Measurements from ENCODE around the gene TRIM13. TPM values are rescaled to one million over a fixed set of nuclear protein-coding genes. Genes with fewer than 3 reads are reported as not detected.

Gene TRIM13
- polyA plus RNA-seq, 1 donor from 2014 or later: 52.8 TPM

DNA sequence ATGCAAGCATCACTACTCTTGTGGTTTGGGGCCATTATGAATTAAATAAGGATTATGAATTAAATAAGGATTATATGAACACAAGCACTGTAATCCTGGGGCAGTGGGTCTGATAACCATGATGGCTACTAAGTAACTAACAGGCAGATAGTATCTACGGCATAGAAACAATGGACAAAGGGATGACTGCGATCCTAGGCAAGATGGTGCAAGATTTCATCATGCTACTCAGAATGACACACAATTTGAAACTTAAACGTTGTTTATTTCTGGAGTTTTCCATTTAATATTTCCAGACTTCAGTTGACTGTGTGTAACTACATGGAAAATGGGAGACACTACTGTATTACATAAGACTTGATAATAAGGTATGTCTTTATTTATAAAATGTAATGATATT, 33.5 kb downstream of the TRIM13 start:
- Histone ChIP-seq H3K4me3 (ENCODE audit: low read length) (no peak overlapping the region), H3K9me2 (ENCODE audit: insufficient read depth, low read length) (no peaks in the 10 kb centered on the region), H3K36me3 (ENCODE audit: insufficient read depth, low read length) (no peaks in the 10 kb centered on the region), H2AFZ (ENCODE audit: low read depth, low read length) (no peak overlapping the region), H3K9ac (ENCODE audit: low read length) (no peak overlapping the region), H3K9me3 (ENCODE audit: low read length) (no peaks in the 10 kb centered on the region), H3K27me3 (ENCODE audit: insufficient read depth, low read depth, low read length) (no peaks in the 10 kb centered on the region), H3K4me2 (ENCODE audit: low read length) (no peak overlapping the region), H3F3A (ENCODE audit: insufficient read depth, low read length, poor library complexity, severe bottlenecking) (no peaks in the 10 kb centered on the region), H3K27ac (ENCODE audit: low read length) (no peak overlapping the region), H3K79me2 (replicated peaks; ENCODE audit: insufficient read depth, low read length) (no peaks in the 10 kb centered on the region), H4K20me1 (ENCODE audit: insufficient read depth) (no peaks in the 10 kb centered on the region)
- no peak for TF ChIP-seq MXI1 (conservative IDR thresholded peaks at IDR 0.05; ENCODE audit: poor library complexity, severe bottlenecking)

DNA sequence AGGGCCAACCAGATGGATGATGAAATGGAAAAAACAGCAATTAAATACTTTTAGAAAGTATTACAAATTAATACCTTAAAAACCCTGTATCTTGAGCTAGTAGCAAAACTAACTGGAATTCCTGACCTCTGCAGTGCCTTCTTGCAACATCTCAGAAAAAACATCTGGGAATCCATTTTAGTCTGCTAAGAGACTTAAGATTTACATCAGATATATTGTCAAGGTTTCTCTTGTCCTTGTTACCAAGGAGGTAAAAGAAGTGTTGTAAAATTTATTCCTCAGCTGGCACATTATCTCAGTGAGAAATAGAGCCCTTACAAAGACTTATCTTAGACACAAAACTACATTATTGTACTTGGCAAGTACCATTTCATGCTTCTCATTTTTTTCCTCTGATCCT, 36.9 kb downstream of the TRIM13 start:
- H3K9me3 ChIP-seq (ENCODE audit: low read length): no peaks in the 10 kb centered on the region
- no peak overlapping the region for H3K27ac ChIP-seq (ENCODE audit: low read length)
- no peaks in the 10 kb centered on the region for H3K36me3 ChIP-seq (ENCODE audit: insufficient read depth, low read length)
- no peaks in the 10 kb centered on the region for H3F3A ChIP-seq (ENCODE audit: insufficient read depth, low read length, poor library complexity, severe bottlenecking)
- H3K4me3 ChIP-seq (ENCODE audit: low read length): no peak overlapping the region
- no peak overlapping the region for H2AFZ ChIP-seq (ENCODE audit: low read depth, low read length)
- no peak for TF ChIP-seq EP300 (conservative IDR thresholded peaks at IDR 0.05; ENCODE audit: poor library complexity, severe bottlenecking)
- no peak overlapping the region for H3K4me2 ChIP-seq (ENCODE audit: low read length)
- H3K27me3 ChIP-seq (ENCODE audit: insufficient read depth, low read depth, low read length): no peaks in the 10 kb centered on the region
- H3K9ac ChIP-seq (ENCODE audit: low read length): no peak overlapping the region
- no peaks in the 10 kb centered on the region for H4K20me1 ChIP-seq (ENCODE audit: insufficient read depth)
- no peaks in the 10 kb centered on the region for H3K9me2 ChIP-seq (ENCODE audit: insufficient read depth, low read length)
- H3K79me2 ChIP-seq (replicated peaks; ENCODE audit: insufficient read depth, low read length): no peaks in the 10 kb centered on the region

DNA sequence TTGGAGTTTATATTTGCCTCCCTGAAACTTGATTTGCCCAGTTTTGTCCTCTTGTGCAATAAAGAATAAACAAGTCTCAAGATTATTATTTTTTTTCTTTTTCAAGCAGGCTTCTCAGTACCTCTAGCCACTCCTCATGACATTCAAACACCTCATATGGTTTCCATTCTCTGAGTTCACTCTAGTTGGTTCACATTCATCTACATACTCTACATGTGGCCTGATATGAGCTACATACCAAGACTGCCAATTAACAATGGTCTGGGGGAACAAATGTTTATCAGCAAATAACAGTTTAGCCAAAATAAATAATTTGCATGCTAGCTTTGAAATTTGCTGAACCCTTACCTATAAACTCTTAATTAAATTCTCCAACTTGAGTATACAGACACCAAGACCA, 40.9 kb downstream of the TRIM13 start:
- Histone ChIP-seq H3K4me2 (ENCODE audit: low read length) (no peak overlapping the region), H3K27ac (ENCODE audit: low read length) (no peak overlapping the region), H3F3A (ENCODE audit: insufficient read depth, low read length, poor library complexity, severe bottlenecking) (no peaks in the 10 kb centered on the region), H4K20me1 (ENCODE audit: insufficient read depth) (no peaks in the 10 kb centered on the region), H3K9me2 (ENCODE audit: insufficient read depth, low read length) (no peaks in the 10 kb centered on the region), H3K36me3 (ENCODE audit: insufficient read depth, low read length) (no peaks in the 10 kb centered on the region), H3K9me3 (ENCODE audit: low read length) (no peaks in the 10 kb centered on the region), H2AFZ (ENCODE audit: low read depth, low read length) (no peak overlapping the region), H3K4me3 (ENCODE audit: low read length) (no peak overlapping the region), H3K27me3 (ENCODE audit: insufficient read depth, low read depth, low read length) (no peaks in the 10 kb centered on the region), H3K9ac (ENCODE audit: low read length) (no peak overlapping the region), H3K79me2 (replicated peaks; ENCODE audit: insufficient read depth, low read length) (no peaks in the 10 kb centered on the region)
- TF ChIP-seq MXI1 (conservative IDR thresholded peaks at IDR 0.05; ENCODE audit: poor library complexity, severe bottlenecking) (no peak), TAF1 (IDR thresholded peaks at IDR 0.05; ENCODE audit: low read depth) (no peak), EZH2 (IDR thresholded peaks at IDR 0.05; ENCODE audit: borderline replicate concordance, insufficient read depth, low read length, poor library complexity, severe bottlenecking) (no peak), POLR2AphosphoS5 (IDR thresholded peaks at IDR 0.05) (no peak), EP300 (conservative IDR thresholded peaks at IDR 0.05; ENCODE audit: poor library complexity, severe bottlenecking) (no peak), SMC3 (conservative IDR thresholded peaks at IDR 0.05; ENCODE audit: poor library complexity) (no peak), RAD21 (conservative IDR thresholded peaks at IDR 0.05) (no peak)
- TF ChIP-seq, protein P1, sequence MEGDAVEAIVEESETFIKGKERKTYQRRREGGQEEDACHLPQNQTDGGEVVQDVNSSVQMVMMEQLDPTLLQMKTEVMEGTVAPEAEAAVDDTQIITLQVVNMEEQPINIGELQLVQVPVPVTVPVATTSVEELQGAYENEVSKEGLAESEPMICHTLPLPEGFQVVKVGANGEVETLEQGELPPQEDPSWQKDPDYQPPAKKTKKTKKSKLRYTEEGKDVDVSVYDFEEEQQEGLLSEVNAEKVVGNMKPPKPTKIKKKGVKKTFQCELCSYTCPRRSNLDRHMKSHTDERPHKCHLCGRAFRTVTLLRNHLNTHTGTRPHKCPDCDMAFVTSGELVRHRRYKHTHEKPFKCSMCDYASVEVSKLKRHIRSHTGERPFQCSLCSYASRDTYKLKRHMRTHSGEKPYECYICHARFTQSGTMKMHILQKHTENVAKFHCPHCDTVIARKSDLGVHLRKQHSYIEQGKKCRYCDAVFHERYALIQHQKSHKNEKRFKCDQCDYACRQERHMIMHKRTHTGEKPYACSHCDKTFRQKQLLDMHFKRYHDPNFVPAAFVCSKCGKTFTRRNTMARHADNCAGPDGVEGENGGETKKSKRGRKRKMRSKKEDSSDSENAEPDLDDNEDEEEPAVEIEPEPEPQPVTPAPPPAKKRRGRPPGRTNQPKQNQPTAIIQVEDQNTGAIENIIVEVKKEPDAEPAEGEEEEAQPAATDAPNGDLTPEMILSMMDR (IDR thresholded peaks at IDR 0.05; ENCODE audit: poor library complexity, severe bottlenecking): no peak
- TF ChIP-seq, protein P2, sequence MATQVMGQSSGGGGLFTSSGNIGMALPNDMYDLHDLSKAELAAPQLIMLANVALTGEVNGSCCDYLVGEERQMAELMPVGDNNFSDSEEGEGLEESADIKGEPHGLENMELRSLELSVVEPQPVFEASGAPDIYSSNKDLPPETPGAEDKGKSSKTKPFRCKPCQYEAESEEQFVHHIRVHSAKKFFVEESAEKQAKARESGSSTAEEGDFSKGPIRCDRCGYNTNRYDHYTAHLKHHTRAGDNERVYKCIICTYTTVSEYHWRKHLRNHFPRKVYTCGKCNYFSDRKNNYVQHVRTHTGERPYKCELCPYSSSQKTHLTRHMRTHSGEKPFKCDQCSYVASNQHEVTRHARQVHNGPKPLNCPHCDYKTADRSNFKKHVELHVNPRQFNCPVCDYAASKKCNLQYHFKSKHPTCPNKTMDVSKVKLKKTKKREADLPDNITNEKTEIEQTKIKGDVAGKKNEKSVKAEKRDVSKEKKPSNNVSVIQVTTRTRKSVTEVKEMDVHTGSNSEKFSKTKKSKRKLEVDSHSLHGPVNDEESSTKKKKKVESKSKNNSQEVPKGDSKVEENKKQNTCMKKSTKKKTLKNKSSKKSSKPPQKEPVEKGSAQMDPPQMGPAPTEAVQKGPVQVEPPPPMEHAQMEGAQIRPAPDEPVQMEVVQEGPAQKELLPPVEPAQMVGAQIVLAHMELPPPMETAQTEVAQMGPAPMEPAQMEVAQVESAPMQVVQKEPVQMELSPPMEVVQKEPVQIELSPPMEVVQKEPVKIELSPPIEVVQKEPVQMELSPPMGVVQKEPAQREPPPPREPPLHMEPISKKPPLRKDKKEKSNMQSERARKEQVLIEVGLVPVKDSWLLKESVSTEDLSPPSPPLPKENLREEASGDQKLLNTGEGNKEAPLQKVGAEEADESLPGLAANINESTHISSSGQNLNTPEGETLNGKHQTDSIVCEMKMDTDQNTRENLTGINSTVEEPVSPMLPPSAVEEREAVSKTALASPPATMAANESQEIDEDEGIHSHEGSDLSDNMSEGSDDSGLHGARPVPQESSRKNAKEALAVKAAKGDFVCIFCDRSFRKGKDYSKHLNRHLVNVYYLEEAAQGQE (IDR thresholded peaks at IDR 0.05; ENCODE audit: borderline replicate concordance): no peak
